Kidney epithelial cell (primary cell): ENCODE data around the gene ARMH2. TPM values are rescaled to one million over a fixed set of nuclear protein-coding genes. Genes with fewer than 3 reads are reported as not detected.

Experiments
- DNase-seq: peaks from one replicate; pipeline ENCODE4 v3.0.0-alpha.2; 2010; ENCODE audit warnings: low read depth
- H3K27me3 ChIP-seq: 2 replicates; pipeline ENCODE4 v1.6.0; 2011; ENCODE audit warnings: low read length; ENCODE audit not compliant: control insufficient read depth, insufficient read depth
- H3K36me3 ChIP-seq: 2 replicates; pipeline ENCODE4 v1.5.1; 2011; ENCODE audit warnings: low read length; ENCODE audit not compliant: control insufficient read depth, insufficient read depth
- H3K4me3 ChIP-seq: 2 replicates; pipeline ENCODE4 v1.5.1; 2011; ENCODE audit warnings: low read depth, mild to moderate bottlenecking, control low read depth, low read length
- total RNA-seq: library from RNA; depleted of rRNA; stranded (reverse); fragments of >200 nt; gene quantifications from 2 replicates; pipeline ENCODE4 v1.2.3, GENCODE V29; 2015
- TF ChIP-seq, protein P1 (sequence below): IDR thresholded peaks from 2 replicates; pipeline ENCODE4 v1.5.1; 2011; ENCODE audit warnings: mild to moderate bottlenecking, moderate library complexity, low read length, control low read depth, inconsistent platforms; ENCODE audit not compliant: insufficient read depth, poor library complexity, severe bottlenecking

The ARMH2 gene
- total RNA-seq, 1 donor from 2014 or later, result not detected

DNA sequence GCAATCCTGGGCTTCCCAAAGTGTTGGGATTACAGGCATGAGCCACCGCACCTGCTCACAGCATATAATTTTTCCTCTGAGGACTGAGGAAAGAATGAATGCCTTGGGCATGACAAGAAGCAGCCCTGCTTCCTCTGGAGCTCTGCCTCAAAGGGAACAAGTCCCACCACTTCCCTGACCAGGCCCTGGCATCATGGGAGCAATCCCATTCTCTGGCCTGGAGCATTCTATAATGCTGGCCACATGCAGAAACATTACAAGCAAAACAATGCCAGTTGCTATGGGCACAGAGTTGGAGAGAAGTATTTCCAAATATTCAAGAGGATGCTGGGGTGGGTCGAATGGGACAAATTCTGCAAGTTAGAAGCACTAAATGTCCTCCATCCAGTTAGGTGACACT is 41.5 kb upstream of the ARMH2 start:
- TF ChIP-seq, protein P1, sequence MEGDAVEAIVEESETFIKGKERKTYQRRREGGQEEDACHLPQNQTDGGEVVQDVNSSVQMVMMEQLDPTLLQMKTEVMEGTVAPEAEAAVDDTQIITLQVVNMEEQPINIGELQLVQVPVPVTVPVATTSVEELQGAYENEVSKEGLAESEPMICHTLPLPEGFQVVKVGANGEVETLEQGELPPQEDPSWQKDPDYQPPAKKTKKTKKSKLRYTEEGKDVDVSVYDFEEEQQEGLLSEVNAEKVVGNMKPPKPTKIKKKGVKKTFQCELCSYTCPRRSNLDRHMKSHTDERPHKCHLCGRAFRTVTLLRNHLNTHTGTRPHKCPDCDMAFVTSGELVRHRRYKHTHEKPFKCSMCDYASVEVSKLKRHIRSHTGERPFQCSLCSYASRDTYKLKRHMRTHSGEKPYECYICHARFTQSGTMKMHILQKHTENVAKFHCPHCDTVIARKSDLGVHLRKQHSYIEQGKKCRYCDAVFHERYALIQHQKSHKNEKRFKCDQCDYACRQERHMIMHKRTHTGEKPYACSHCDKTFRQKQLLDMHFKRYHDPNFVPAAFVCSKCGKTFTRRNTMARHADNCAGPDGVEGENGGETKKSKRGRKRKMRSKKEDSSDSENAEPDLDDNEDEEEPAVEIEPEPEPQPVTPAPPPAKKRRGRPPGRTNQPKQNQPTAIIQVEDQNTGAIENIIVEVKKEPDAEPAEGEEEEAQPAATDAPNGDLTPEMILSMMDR, result no peak
- Histone ChIP-seq H3K27me3 (peaks cover 2% of the 10 kb centered on the region), H3K36me3 (no peaks in the 10 kb centered on the region), H3K4me3 (no peak overlapping the region)
- no peak for DNase-seq

DNA sequence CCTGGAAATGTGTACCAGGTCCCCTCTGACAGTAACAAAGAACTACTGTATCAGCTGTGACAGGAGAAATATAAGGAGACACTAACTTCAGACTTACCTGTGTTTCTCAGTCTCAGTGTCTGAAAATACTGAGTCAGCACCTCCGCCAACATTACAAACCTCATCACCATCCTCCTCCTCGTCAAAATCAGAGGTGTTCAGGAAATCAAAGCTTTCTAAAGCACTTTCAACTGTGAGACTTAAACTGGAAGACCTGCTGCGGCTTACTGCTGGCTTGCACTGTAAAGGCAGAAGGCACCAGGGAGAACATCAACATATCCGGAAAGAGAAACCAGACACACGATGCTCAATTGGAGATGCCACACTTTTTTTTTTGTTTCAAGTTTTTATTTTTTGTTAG is 40.3 kb upstream of the ARMH2 start:
- Histone ChIP-seq H3K4me3 (no peak overlapping the region), H3K36me3 (no peaks in the 10 kb centered on the region), H3K27me3 (peaks cover 2% of the 10 kb centered on the region)
- TF ChIP-seq, protein P1, result no peak
- DNase-seq, result no peak

DNA sequence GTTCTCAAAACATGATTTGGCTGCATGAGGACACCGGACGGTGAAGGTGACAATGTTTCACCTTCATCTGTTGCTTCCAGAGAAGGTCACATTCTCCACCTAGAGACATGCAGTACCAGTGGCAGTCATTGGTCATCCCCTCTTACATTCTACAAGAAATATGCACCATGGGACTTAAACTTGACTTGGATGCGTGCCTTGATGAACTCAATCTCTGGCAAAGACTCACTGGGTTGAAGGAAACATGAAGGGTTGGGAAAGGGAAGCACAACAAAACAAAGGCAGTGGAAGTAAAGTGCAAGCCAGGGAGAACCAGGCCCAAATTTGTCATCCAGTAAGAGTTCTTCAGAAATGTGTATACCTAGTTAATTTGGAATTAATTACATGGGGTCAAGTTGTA is 39.4 kb upstream of the ARMH2 start:
- Histone ChIP-seq H3K36me3 (no peaks in the 10 kb centered on the region), H3K27me3 (peaks cover under 1% of the 10 kb centered on the region), H3K4me3 (no peak overlapping the region)
- DNase-seq, result no peak
- TF ChIP-seq, protein P1, result no peak

DNA sequence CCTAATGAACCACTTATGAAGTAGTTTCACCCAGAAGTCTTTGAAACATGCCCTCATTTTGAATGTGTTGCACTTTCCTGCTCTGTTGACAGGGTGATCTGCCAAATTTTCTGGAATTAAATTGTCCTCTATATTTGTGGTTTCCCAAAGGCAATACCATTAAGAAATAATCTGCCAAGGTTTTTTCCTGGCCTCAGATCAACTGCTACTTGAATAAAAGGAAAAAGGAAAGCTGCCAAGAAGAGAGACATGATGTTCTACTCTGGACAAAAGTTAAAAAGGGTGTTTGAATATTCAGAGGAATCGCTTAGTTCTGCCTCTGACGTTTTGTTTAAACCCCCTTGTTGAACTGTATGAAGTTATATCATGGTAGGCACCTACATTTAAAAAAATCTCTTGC is 37.4 kb upstream of the ARMH2 start:
- no peak for DNase-seq
- Histone ChIP-seq H3K4me3 (no peak overlapping the region), H3K27me3 (no peaks in the 10 kb centered on the region), H3K36me3 (no peaks in the 10 kb centered on the region)
- TF ChIP-seq, protein P1, result no peak

DNA sequence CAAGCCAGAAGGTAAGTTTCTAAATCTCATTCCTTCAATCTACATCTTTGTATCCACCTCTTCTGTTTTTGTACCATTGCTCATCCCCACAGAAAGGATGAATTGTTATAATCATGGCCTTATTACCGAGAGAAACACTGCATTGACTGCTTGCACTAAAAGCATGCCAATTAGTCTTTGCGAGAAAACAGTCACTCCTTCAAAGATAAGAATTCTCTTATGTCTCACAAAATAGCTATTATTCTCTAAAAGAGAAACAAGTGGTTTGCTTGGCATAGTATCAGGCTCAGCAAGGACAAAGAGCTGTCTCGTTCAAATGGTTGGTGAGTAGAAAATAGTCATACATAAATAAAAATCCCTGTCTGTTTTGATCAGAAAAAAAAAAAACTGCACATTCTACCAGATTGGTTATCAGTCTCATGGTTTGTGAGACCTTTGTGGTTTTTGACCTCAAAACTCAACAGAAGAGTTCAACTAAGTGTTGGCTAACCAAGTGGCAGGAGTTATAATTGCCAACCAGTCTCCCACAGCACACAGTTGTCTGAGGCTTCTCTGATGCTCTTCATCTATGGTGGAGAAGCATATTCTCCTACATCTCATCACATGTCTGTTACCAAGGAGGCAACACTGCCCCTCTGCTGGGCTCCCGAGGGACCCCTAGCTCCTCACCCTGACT is 35.1 kb upstream of the ARMH2 start:
- TF ChIP-seq, protein P1, result no peak

DNA sequence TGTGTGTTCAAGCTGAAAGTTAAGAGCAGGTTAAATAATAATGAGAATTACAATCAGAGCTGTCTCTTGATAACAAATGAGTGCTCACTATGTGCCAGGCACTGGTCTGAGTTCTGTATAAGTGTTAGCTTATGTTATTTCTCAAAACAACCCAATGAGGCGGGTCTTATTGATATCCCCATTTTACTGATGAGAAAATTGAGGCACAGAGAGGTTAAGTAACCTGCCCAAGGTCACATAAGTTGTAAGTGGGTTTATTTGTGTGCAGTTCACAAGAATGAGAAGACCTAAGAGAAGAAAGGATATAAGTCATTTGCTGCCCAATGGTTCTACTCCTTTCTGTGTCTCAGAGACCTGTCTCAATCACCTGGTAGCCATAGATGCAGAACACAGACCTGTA is 34.1 kb upstream of the ARMH2 start:
- TF ChIP-seq, protein P1, result no peak
- H3K4me3 ChIP-seq, result no peak overlapping the region
- DNase-seq, result no peak
- H3K27me3 ChIP-seq, result no peaks in the 10 kb centered on the region
- no peaks in the 10 kb centered on the region for H3K36me3 ChIP-seq

More for the DNA sequence above, 35.1 kb upstream of the ARMH2 start:
- Histone ChIP-seq H3K4me3 (no peak overlapping the region), H3K36me3 (no peaks in the 10 kb centered on the region), H3K27me3 (no peaks in the 10 kb centered on the region)
- no peak for DNase-seq
